Type B pancreatic cell (in vitro differentiated cells): Measurements from ENCODE around the gene REPS1. TPM values are rescaled to one million over a fixed set of nuclear protein-coding genes. Genes with fewer than 3 reads are reported as not detected.

Experiments
- total RNA-seq: library from RNA; stranded (reverse); gene quantifications from 2 replicates; pipeline ENCODE4 v1.2.1, GENCODE V29; 2021; ENCODE audit warnings: low replicate concordance

The REPS1 gene
- total RNA-seq, 1 donor from 2014 or later, result 57.0 TPM

Other genes with a start within 250 kb of the REPS1 start
- 7.5 and 12.0 TPM in 2 replicates for gene CCDC28A, start 214.5 kb downstream of the REPS1 start, total RNA-seq
- gene ECT2L, start 192.2 kb downstream of the REPS1 start, total RNA-seq, result 0.07 and 0.26 TPM in 2 replicates
- gene ABRACL, start 40.5 kb upstream of the REPS1 start, total RNA-seq, result 47.1 and 88.9 TPM in 2 replicates
- gene HECA, start 146.8 kb upstream of the REPS1 start, total RNA-seq, result 17.8 and 24.4 TPM in 2 replicates